Muscle of leg (tissue), 16 donors: Measurements from ENCODE around the gene C1R. TPM values are rescaled to one million over a fixed set of nuclear protein-coding genes. Genes with fewer than 3 reads are reported as not detected.

Experiments
- DNase-seq: peaks from one replicate; pipeline ENCODE4 v3.0.0; 2013
- H3K27ac ChIP-seq: one replicate; pipeline ENCODE4 v1.5.1; 2013; ENCODE audit warnings: mild to moderate bottlenecking, low read length, control low read depth
- H3K27me3 ChIP-seq: one replicate; pipeline ENCODE4 v1.6.1; 2013; ENCODE audit warnings: low read length; ENCODE audit not compliant: control insufficient read depth, insufficient read depth
- H3K36me3 ChIP-seq: one replicate; pipeline ENCODE4 v1.6.1; 2013; ENCODE audit warnings: low read length; ENCODE audit not compliant: control insufficient read depth, insufficient read depth
- H3K4me1 ChIP-seq: one replicate; pipeline ENCODE4 v1.6.1; 2013; ENCODE audit warnings: low read length; ENCODE audit not compliant: control insufficient read depth, insufficient read depth
- H3K4me3 ChIP-seq: one replicate; pipeline ENCODE4 v1.5.1; 2013; ENCODE audit warnings: low read length, control low read depth
- H3K9me3 ChIP-seq: replicated peaks from 2 replicates; pipeline ENCODE4 v1.6.1; 2013; ENCODE audit warnings: low read depth, low read length; ENCODE audit not compliant: control insufficient read depth
- WGBS: methylation state at CpG from one replicate; pipeline ENCODE4 v1.1.5; 2013; ENCODE audit warnings: missing lambda C conversion rate; ENCODE audit not compliant: insufficient coverage; 5-methylcytosine and 5-hydroxymethylcytosine counted together
- long read RNA-seq, 11 donors: transcript quantifications; one replicate each; lab custom pipeline, GENCODE V29; 2026
- polyA plus RNA-seq, 8 donors: library from polyadenylated mRNA; unstranded; fragments of 120-200 nt; gene quantifications; one replicate each; pipeline versions ENCODE4 v1.2.1 to v1.2.3, GENCODE V29; 2013; ENCODE audit warnings: inconsistent platforms in 1 of 8, low replicate concordance in 1 of 8; ENCODE audit not compliant: insufficient read length in 8 of 8, insufficient read depth in 1 of 8
- total RNA-seq: library from RNA; stranded (reverse); fragments of 120-200 nt; gene quantifications from one replicate; pipeline ENCODE4 v1.2.4, GENCODE V29; 2013

Gene C1R
- 87.7 TPM for total RNA-seq
- polyA plus RNA-seq, result 100 to 1,000 TPM in 1 of 8 donors, 10 to 100 TPM in 7; 75.0 to 105 (median 96.2) TPM
- long read RNA-seq, donor 1, partial matches to known transcripts, result 0 of 3 reads
- long read RNA-seq, donor 1, other reads (novel, unspliced or antisense), result 0 of 3 reads
- long read RNA-seq, donor 2, partial matches to known transcripts, result 0 of 3 reads
- long read RNA-seq, donor 2, other reads (novel, unspliced or antisense), result 0 of 3 reads
- long read RNA-seq, donor 3, transcript C1R-215 (11 exons, 2,508 nt), result major isoform, 23 of 24 reads
- long read RNA-seq, donor 3, partial matches to known transcripts, result 0 of 24 reads
- long read RNA-seq, donor 3, other reads (novel, unspliced or antisense), result 0 of 24 reads
- long read RNA-seq, donor 4, transcript C1R-215 (11 exons, 2,508 nt), result major isoform, 23 of 77 reads
- long read RNA-seq, donor 4, partial matches to known transcripts, result 54 of 77 reads
- long read RNA-seq, donor 4, other reads (novel, unspliced or antisense), result 0 of 77 reads
- long read RNA-seq, donor 5, transcript C1R-215 (11 exons, 2,508 nt), result major isoform, 6 of 38 reads
- long read RNA-seq, donor 5, transcript C1R-203 (2 exons, 632 nt), result minor isoform, 5 of 38 reads
- long read RNA-seq, donor 5, partial matches to known transcripts, result 27 of 38 reads
- long read RNA-seq, donor 5, other reads (novel, unspliced or antisense), result 0 of 38 reads
- long read RNA-seq, donor 6, transcript C1R-215 (11 exons, 2,508 nt), result major isoform, 36 of 61 reads
- long read RNA-seq, donor 6, partial matches to known transcripts, result 23 of 61 reads
- long read RNA-seq, donor 6, other reads (novel, unspliced or antisense), result 0 of 61 reads
- long read RNA-seq, donor 7, transcript C1R-215 (11 exons, 2,508 nt), result major isoform, 10 of 20 reads
- long read RNA-seq, donor 7, partial matches to known transcripts, result 8 of 20 reads
- long read RNA-seq, donor 7, other reads (novel, unspliced or antisense), result 0 of 20 reads
- long read RNA-seq, donor 8, partial matches to known transcripts, result 13 of 17 reads
- long read RNA-seq, donor 8, other reads (novel, unspliced or antisense), result 0 of 17 reads
- long read RNA-seq, donor 9, partial matches to known transcripts, result 7 of 15 reads
- long read RNA-seq, donor 9, other reads (novel, unspliced or antisense), result 0 of 15 reads
- long read RNA-seq, donor 10, partial matches to known transcripts, result 14 of 20 reads
- long read RNA-seq, donor 10, other reads (novel, unspliced or antisense), result 0 of 20 reads
- long read RNA-seq, donor 11, transcript C1R-203 (2 exons, 632 nt), result major isoform, 6 of 25 reads
- long read RNA-seq, donor 11, partial matches to known transcripts, result 16 of 25 reads
- long read RNA-seq, donor 11, other reads (novel, unspliced or antisense), result 0 of 25 reads

GRCh38 chr12:7092229-7092985 lies at the start of gene C1R:
TSS of gene C1R (minus strand) at chr12:7092445. CDS start at chr12:7092388, 57 bp downstream.
- Histone ChIP-seq H3K27ac (peak within 1 kb of the TSS; percentile 83), H3K9me3 (no peaks in the 10 kb centered on the region), H3K36me3 (peaks cover 19% of the 10 kb centered on the region), H3K27me3 (peaks cover 2% of the 10 kb centered on the region), H3K4me1 (peaks cover 27% of the 10 kb centered on the region), H3K4me3 (peak within 1 kb of the TSS; percentile 49)
- DNase-seq, result peak; percentile 94
- WGBS, result 28% methylated on average over 5 of the region's 16 CpGs

- Histone ChIP-seq H3K4me3 (no peak overlapping the region), H3K27me3 (no peaks in the 10 kb centered on the region), H3K9me3 (no peaks in the 10 kb centered on the region), H3K36me3 (peaks cover 34% of the 10 kb centered on the region), H3K4me1 (no peaks in the 10 kb centered on the region), H3K27ac (no peak overlapping the region)
- no peak for DNase-seq
- WGBS, result 83% methylated on average over 3 of the region's 7 CpGs
Observed at GRCh38 chr12:7141351-7142005, 49.2 kb upstream of the C1R start.

- Histone ChIP-seq H3K9me3 (no peaks in the 10 kb centered on the region), H3K4me3 (no peak overlapping the region), H3K36me3 (peaks cover 44% of the 10 kb centered on the region), H3K27me3 (no peaks in the 10 kb centered on the region), H3K4me1 (no peaks in the 10 kb centered on the region), H3K27ac (no peak overlapping the region)
- DNase-seq, result no peak
- WGBS, result 89% methylated on average over 2 of the region's 2 CpGs
Observed at GRCh38 chr12:7139200-7139599, 47.0 kb upstream of the C1R start.

- Histone ChIP-seq H3K4me1 (no peaks in the 10 kb centered on the region), H3K4me3 (no peak overlapping the region), H3K27me3 (no peaks in the 10 kb centered on the region), H3K27ac (no peak overlapping the region), H3K36me3 (peaks cover 43% of the 10 kb centered on the region), H3K9me3 (no peaks in the 10 kb centered on the region)
- WGBS, result 64% methylated on average over 4 of the region's 4 CpGs
- no peak for DNase-seq
Observed at GRCh38 chr12:7137908-7138307, 45.7 kb upstream of the C1R start.

- Histone ChIP-seq H3K4me1 (peaks cover 5% of the 10 kb centered on the region), H3K9me3 (no peaks in the 10 kb centered on the region), H3K4me3 (no peak overlapping the region), H3K36me3 (peaks cover 35% of the 10 kb centered on the region), H3K27me3 (no peaks in the 10 kb centered on the region), H3K27ac (no peak overlapping the region)
- 100% methylated on average over 2 of the region's 3 CpGs for WGBS
- no peak for DNase-seq
Observed at GRCh38 chr12:7136676-7137075, 44.4 kb upstream of the C1R start.

- Histone ChIP-seq H3K27ac (no peak overlapping the region), H3K27me3 (peaks cover 2% of the 10 kb centered on the region), H3K4me3 (no peak overlapping the region), H3K9me3 (no peaks in the 10 kb centered on the region), H3K4me1 (peaks cover 9% of the 10 kb centered on the region), H3K36me3 (peaks cover 32% of the 10 kb centered on the region)
- 97% methylated on average over 5 of the region's 7 CpGs for WGBS
- DNase-seq, result no peak
Observed at GRCh38 chr12:7136071-7136470, 43.8 kb upstream of the C1R start.

- Histone ChIP-seq H3K4me3 (no peak overlapping the region), H3K9me3 (no peaks in the 10 kb centered on the region), H3K27ac (no peak overlapping the region), H3K27me3 (peaks cover 13% of the 10 kb centered on the region), H3K36me3 (peaks cover 25% of the 10 kb centered on the region), H3K4me1 (peaks cover 15% of the 10 kb centered on the region)
- 79% methylated on average over 11 of the region's 12 CpGs for WGBS
- DNase-seq, result no peak
Observed at GRCh38 chr12:7134396-7135166, 42.3 kb upstream of the C1R start.

GRCh38 chr12:7131502-7131866 lies 39.2 kb upstream of the C1R start:
- Histone ChIP-seq H3K36me3 (peaks cover 15% of the 10 kb centered on the region), H3K4me1 (peaks cover 31% of the 10 kb centered on the region), H3K9me3 (no peaks in the 10 kb centered on the region), H3K4me3 (peak overlapping the region; percentile 62), H3K27ac (no peak overlapping the region), H3K27me3 (peaks cover 27% of the 10 kb centered on the region)
- DNase-seq, result no peak
- 10% methylated on average over 3 of the region's 7 CpGs for WGBS
